ENCODE data around the gene NSG2.

- TF ChIP-seq POLR2A (IDR thresholded peaks at IDR 0.05; ENCODE audit: low read length) (no peak), GATA1 (IDR thresholded peaks at IDR 0.05; ENCODE audit: low read depth, low read length) (no peak)
Observed at GRCh38 chr5:174106997-174107655, 61.6 kb downstream of the NSG2 start.

All from erythroblast (primary cell).